ENCODE measurements around the gene RPS6KA2.
A peak's percentile ranks its signal among the peaks of the same experiment; 100 is the strongest.

Gene RPS6KA2

GRCh38 chr6:166627033-166627874, at the start of gene RPS6KA2:
Gene RPS6KA2 (minus strand): TSS chr6:166627251. CDS start chr6:166627019, 232 bp downstream.
- POLR2A ChIA-PET, result interaction anchor here (1.0 to 2.0 kb wide), 2 partner anchors 9 to 14 kb away, joined by 3 to 8 read pairs; no protein-coding TSS in a partner anchor
- DNase-seq (ENCODE audit: extremely low spot score), result peak; percentile 99
- TF ChIP-seq PKNOX1 (IDR thresholded peaks at IDR 0.05) (peak; percentile 95), ARNT (IDR thresholded peaks at IDR 0.05) (peak; percentile 50; the same call in 1 of the 2 replicates), FOXM1 (IDR thresholded peaks at IDR 0.05; ENCODE audit: borderline replicate concordance) (peak; percentile 57; the same call in 1 of the 2 replicates), BHLHE40 (IDR thresholded peaks at IDR 0.05; ENCODE audit: borderline replicate concordance) (no peak), FOXA1 (IDR thresholded peaks at IDR 0.05) (no peak), L3MBTL2 (conservative IDR thresholded peaks at IDR 0.05) (no peak), SP1 (IDR thresholded peaks at IDR 0.05) (peak; percentile 69), LEF1 (IDR thresholded peaks at IDR 0.05; ENCODE audit: borderline replicate concordance) (peak; percentile 59; the same call in 1 of the 2 replicates)
- CTCF ChIA-PET, result interaction anchor here (0.6 to 0.7 kb wide), 2 partner anchors 10 to 487 kb away, joined by 3 read pairs; no protein-coding TSS in a partner anchor

GRCh38 chr6:166676270-166676860, 49.3 kb upstream of the RPS6KA2 start:
- no peak for DNase-seq (ENCODE audit: extremely low spot score)
- TF ChIP-seq FOXM1 (IDR thresholded peaks at IDR 0.05; ENCODE audit: borderline replicate concordance), result no peak
- ChIA-PET CTCF (no interaction called here), POLR2A (no interaction called here)

GRCh38 chr6:166675736-166676135, 48.7 kb upstream of the RPS6KA2 start:
- POLR2A ChIA-PET, result no interaction called here
- CTCF ChIA-PET, result no interaction called here
- TF ChIP-seq TARDBP (IDR thresholded peaks at IDR 0.05) (no peak), ELF4 (IDR thresholded peaks at IDR 0.05) (no peak), L3MBTL2 (conservative IDR thresholded peaks at IDR 0.05) (no peak), NFRKB (IDR thresholded peaks at IDR 0.05) (no peak), CTBP1 (IDR thresholded peaks at IDR 0.05; ENCODE audit: borderline replicate concordance) (no peak), SUZ12 (IDR thresholded peaks at IDR 0.05) (no peak), LEF1 (IDR thresholded peaks at IDR 0.05; ENCODE audit: borderline replicate concordance) (no peak), BHLHE40 (IDR thresholded peaks at IDR 0.05; ENCODE audit: borderline replicate concordance) (no peak), FOXM1 (IDR thresholded peaks at IDR 0.05; ENCODE audit: borderline replicate concordance) (no peak), SP1 (IDR thresholded peaks at IDR 0.05) (no peak), ARNT (IDR thresholded peaks at IDR 0.05) (no peak), ZNF384 (IDR thresholded peaks at IDR 0.05) (no peak), FOXA1 (IDR thresholded peaks at IDR 0.05) (no peak), HDGF (IDR thresholded peaks at IDR 0.05; ENCODE audit: borderline replicate concordance) (no peak), PKNOX1 (IDR thresholded peaks at IDR 0.05) (no peak), FOXK2 (IDR thresholded peaks at IDR 0.05) (no peak)
- DNase-seq (ENCODE audit: extremely low spot score), result no peak

- ChIA-PET POLR2A (no interaction called here), CTCF (no interaction called here)
- DNase-seq (ENCODE audit: extremely low spot score), result no peak
- TF ChIP-seq PKNOX1 (IDR thresholded peaks at IDR 0.05), result no peak
- no peak for TF ChIP-seq FOXA1 (IDR thresholded peaks at IDR 0.05)
- TF ChIP-seq ELF4 (IDR thresholded peaks at IDR 0.05), result no peak
- no peak for TF ChIP-seq HDGF (IDR thresholded peaks at IDR 0.05; ENCODE audit: borderline replicate concordance)
- TF ChIP-seq SP1 (IDR thresholded peaks at IDR 0.05), result no peak
- TF ChIP-seq LEF1 (IDR thresholded peaks at IDR 0.05; ENCODE audit: borderline replicate concordance), result no peak
- TF ChIP-seq TARDBP (IDR thresholded peaks at IDR 0.05), result no peak
- TF ChIP-seq L3MBTL2 (conservative IDR thresholded peaks at IDR 0.05), result no peak
- TF ChIP-seq BHLHE40 (IDR thresholded peaks at IDR 0.05; ENCODE audit: borderline replicate concordance), result no peak
- no peak for TF ChIP-seq ZNF384 (IDR thresholded peaks at IDR 0.05)
- TF ChIP-seq FOXM1 (IDR thresholded peaks at IDR 0.05; ENCODE audit: borderline replicate concordance), result no peak
- no peak for TF ChIP-seq SUZ12 (IDR thresholded peaks at IDR 0.05)
- TF ChIP-seq CTBP1 (IDR thresholded peaks at IDR 0.05; ENCODE audit: borderline replicate concordance), result no peak
Measured at GRCh38 chr6:166673309-166673708, 46.3 kb upstream of the RPS6KA2 start.

GRCh38 chr6:166672624-166673206, 45.7 kb upstream of the RPS6KA2 start:
- no peak for DNase-seq (ENCODE audit: extremely low spot score)
- ChIA-PET CTCF (no interaction called here), POLR2A (no interaction called here)
- TF ChIP-seq FOXK2 (IDR thresholded peaks at IDR 0.05), result no peak
- TF ChIP-seq L3MBTL2 (conservative IDR thresholded peaks at IDR 0.05), result no peak
- TF ChIP-seq NFRKB (IDR thresholded peaks at IDR 0.05), result no peak
- TF ChIP-seq FOXA1 (IDR thresholded peaks at IDR 0.05), result no peak
- no peak for TF ChIP-seq ARNT (IDR thresholded peaks at IDR 0.05)
- no peak for TF ChIP-seq CTBP1 (IDR thresholded peaks at IDR 0.05; ENCODE audit: borderline replicate concordance)
- TF ChIP-seq ZNF384 (IDR thresholded peaks at IDR 0.05), result no peak
- no peak for TF ChIP-seq HDGF (IDR thresholded peaks at IDR 0.05; ENCODE audit: borderline replicate concordance)

GRCh38 chr6:166672146-166672545, 45.1 kb upstream of the RPS6KA2 start:
- no peak for DNase-seq (ENCODE audit: extremely low spot score)
- TF ChIP-seq NFRKB (IDR thresholded peaks at IDR 0.05) (no peak), TARDBP (IDR thresholded peaks at IDR 0.05) (no peak), FOXK2 (IDR thresholded peaks at IDR 0.05) (no peak), HDGF (IDR thresholded peaks at IDR 0.05; ENCODE audit: borderline replicate concordance) (no peak), L3MBTL2 (conservative IDR thresholded peaks at IDR 0.05) (no peak), FOXA1 (IDR thresholded peaks at IDR 0.05) (no peak), PKNOX1 (IDR thresholded peaks at IDR 0.05) (no peak), CTBP1 (IDR thresholded peaks at IDR 0.05; ENCODE audit: borderline replicate concordance) (no peak), ZNF384 (IDR thresholded peaks at IDR 0.05) (no peak), ELF4 (IDR thresholded peaks at IDR 0.05) (no peak), LEF1 (IDR thresholded peaks at IDR 0.05; ENCODE audit: borderline replicate concordance) (no peak), ARNT (IDR thresholded peaks at IDR 0.05) (no peak), FOXM1 (IDR thresholded peaks at IDR 0.05; ENCODE audit: borderline replicate concordance) (no peak), SUZ12 (IDR thresholded peaks at IDR 0.05) (no peak), SP1 (IDR thresholded peaks at IDR 0.05) (no peak), BHLHE40 (IDR thresholded peaks at IDR 0.05; ENCODE audit: borderline replicate concordance) (no peak)
- POLR2A ChIA-PET, result no interaction called here
- CTCF ChIA-PET, result no interaction called here
